ENCODE measurements around the gene PZP. TPM values are rescaled to one million over a fixed set of nuclear protein-coding genes. Genes with fewer than 3 reads are reported as not detected.

The PZP gene
- total RNA-seq, 2 donors from 2014 or later, result 0.42 to 0.57 TPM

DNA sequence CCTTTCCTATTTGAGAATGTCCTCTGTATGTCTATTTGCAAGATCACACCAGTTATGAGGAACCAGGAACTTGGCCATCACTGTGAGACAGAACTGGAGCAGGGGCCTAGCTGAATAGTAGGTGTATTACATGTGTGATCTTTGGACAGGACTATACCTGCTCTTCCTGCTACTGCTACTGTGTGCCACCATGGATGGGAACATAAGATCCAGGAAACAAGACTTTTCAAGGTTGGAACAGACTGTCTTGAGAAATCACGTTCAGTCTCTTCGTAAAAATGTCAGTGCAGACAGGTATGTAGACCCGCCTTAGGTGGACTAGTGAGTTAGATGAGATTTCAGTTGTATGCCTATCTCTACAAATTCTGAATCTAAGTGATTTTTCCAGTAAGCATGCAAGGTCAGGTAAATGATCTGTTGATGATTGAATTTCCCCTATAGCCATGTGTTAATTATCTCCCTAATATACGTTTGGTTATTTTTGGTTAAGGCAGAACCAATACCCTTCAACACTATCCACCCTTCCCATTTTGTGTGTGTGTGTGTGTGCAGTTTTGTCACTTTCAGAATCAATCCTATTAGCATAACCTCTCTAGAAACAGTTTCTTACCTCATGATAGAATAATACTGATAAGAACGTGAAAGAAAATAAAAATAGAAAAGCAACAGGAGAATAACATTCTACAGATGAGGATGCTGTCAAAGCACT, 99.5 kb downstream of the PZP start:
- DNase-seq (ENCODE audit: low spot score), result no peak
- intact Hi-C loops (cut with DNase I), result no loop called here

DNA sequence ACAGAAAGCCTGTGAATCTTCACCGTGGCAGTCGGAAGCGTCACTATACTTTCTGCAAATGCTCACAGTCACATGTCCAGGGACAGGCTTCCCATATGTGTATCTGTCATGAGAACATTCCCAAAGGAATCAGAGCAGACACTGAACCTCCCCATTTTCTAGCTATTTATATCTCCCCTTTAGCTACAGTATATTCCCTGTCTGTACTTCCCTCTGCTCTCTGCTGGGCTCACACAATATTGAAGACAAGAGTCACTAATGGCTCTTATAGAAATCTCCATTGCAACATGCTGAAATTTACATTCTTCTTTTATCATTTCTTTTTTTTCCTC, 100.7 kb downstream of the PZP start:
- intact Hi-C loops (cut with DNase I), result no loop called here
- DNase-seq (ENCODE audit: low spot score), result no peak

DNA sequence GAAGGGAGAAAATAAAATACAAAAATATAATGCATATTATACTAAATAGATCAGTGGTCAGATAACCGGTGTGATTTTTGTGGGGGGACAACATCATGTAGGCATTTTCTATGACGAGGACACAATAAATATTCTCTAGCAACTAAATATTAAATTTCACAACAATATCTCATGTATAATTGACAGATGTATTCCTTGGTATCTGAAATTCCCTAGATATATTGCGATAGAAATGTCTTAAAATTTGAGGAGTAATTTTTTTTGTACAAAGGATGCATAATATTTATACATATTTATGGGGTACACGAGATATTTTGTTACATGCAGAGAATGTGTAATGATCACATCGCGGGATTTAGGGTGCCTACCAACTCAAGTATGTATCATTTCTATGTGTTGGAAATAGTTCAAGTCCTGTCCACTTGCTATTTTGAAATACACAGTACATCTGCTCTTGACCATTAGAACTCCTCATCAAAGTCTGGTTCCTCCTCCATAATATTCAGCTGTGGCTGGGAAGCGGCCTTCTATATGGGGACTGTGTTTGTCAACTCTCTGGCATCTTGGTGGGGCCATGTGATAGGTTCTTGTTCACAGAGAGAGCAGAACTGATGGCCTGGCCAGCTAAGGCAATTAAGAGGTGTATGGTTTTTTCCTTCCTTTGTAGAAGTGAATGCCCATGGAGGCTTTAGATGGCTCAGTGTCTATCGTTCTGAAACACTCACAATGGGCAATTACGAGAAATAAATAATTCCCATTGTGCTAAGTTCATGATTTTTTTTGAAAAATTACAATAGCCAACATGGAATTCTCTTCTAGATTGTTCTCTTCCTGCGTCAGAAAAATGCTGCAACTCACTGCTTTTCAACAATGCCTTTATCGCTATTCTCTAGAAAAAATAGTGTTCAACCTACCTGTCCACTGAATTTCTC, 101.3 kb downstream of the PZP start:
- no peak for DNase-seq (ENCODE audit: low spot score)
- intact Hi-C loops (cut with DNase I), result no loop called here

DNA sequence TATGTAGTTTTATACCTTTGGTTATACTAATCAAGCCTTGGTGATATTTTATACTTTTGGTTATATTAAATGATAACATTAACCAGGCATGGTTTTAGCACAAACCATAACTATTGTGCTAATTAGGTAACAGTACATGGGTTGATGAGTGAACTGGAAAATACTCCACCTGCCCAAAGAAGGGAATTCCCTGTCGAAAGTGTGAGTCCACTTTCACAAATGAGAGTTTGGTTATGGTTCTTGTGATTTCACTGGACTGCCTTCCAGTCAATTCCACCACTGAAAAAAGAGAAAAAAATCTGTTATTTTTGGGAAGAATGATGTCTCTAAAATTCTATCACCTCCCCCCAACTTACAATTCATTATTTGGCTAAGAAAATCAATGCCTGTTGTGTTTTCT, 102.1 kb downstream of the PZP start:
- intact Hi-C loops (cut with DNase I), result no loop called here
- DNase-seq (ENCODE audit: low spot score), result no peak

DNA sequence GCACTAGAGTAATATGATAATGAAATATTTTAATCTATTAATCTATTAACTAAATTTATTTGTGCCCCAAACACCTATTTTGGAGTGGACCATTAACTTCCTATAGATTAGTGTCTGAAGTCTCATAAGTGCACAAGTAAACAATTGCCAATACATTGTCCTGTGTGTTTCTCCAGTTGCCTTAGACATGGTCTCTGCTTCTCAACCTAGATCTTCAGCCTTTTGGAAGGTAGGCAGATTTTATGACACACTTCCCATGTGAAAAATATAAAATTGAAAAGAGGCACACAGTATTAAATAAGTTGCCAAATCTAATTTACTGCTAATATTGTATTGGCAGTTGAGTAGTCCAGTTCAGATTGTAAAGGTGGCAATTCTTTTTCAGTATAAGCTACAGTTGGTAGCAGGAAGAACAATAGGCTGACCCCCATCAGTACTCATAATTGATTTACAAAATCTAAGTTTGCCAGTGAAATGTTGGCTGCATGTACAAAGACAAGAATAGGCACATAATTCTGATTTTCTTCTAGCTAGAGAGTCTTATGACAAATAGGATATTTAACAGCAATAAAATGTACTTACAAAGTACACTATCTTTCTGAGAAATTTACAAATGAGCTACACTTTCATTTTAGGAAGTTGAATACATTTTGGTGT, 103.3 kb downstream of the PZP start:
- no peak for DNase-seq (ENCODE audit: low spot score)
- intact Hi-C loops (cut with DNase I), result no loop called here

DNA sequence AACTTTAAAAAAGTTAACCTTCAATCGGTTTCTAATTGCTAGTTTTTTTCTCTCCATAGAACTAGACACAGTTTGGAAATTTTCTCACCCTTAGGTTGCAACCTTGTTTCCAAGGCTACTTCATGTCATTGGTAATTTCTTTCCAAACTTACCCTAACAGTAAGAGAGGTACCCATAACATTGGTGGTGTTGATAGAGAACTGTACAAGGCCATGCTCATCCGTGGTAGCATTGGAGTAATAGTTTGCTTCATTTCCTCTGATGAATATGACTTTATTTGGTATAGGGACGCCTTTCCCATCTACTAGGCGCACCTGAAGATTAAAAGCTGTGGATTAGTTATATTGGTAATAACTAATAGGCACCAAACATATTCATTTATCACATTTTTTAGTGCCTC, 104.1 kb downstream of the PZP start:
- DNase-seq (ENCODE audit: low spot score), result no peak
- intact Hi-C loops (cut with DNase I), result no loop called here

DNA sequence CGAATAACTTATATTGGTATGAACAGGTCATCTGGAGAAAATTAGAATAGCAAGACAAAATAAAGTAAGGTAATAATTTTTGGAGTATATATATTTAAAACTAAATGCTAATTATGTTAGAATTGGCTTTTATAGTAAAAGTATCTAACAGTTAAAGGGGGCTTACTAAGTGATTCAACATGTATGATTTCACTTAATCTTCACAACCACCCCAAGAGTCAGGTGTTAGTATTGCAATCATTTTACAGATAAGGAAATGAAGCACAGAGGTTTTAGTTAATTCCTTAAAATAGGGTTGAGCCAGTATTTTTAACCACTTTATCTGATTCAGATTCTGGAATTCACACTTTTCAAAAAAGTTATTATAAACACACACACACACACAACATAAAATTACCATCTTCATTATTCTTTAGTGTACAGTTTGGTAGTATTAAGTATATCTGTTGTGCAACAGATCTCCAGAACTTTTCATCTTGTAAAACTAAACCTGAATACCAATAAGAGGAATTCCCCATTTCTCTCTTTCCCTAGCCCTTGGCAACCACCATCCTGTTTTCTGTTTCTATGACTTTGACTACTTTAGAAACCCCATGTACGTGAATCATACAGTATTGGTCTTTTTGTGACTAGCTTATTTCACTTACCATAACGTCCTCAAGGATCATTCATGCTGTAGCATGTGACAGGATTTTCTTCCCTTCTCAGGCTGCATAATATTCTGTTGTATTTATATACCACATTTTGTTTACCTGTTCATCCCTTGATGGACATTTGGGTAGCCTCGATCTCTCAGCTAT, 104.9 kb downstream of the PZP start:
- intact Hi-C loops (cut with DNase I), result no loop called here
- DNase-seq (ENCODE audit: low spot score), result no peak

DNA sequence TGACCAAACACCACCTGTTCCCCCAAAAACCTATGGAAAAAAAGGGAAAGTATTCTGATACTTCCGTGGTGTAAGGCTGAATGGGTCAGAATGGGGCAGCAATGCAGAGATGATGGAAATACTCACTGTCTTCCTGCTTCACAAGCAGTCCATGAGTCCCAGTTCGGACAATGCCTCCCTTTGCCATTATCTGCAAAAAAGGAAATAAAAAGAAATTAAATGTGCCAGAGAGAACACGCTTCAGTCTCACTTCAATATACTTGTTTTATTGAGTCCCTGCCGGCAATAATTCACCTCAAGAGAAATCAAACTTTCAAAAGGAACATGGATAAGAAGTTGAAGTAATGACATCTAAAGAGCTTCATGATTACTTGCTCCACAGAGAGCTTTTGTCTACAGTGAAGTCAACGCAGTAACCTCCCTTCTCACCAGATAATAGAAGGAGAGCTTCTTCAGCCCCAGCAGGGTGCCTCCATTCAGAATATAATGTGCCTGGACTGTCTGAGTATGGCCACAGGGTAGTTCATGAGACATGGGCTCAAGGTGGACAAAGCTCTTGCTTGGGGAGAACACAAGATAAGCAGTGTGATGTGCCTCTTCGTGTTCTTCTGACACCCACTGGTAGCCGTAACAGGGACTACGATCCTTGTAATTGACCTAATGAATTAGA, 107.0 kb downstream of the PZP start:
- no peak for DNase-seq (ENCODE audit: low spot score)
- intact Hi-C loops (cut with DNase I), result no loop called here

DNA sequence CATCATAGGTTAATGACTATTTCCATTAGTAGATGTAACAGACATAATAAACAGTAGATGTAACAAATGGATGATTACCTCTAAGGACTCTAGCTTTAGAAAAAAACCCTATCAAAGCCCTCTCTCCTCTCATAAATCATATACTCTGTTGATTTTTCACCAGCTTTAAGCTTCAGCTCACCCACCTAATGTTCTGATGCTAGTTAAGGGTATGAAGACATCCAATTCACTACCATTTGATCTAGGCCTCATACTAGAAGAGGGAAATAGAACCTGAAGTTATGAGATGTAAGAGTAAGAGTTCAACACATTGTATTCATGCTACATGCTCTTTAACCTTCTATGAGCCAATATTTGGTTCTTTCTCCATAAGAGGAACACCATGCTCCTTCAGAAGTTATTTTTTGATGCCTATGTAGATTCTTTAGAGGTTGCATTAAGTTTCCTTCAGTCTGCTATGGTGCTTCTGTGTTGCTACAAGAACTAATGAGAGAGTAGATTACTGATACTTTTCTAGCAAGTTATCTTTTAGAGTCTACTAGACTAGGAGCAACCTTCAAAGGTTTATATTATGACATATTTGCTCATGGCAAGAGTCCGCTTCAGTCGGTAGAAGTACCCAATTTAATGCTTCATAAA, 108.5 kb downstream of the PZP start:
- DNase-seq (ENCODE audit: low spot score), result no peak
- intact Hi-C loops (cut with DNase I), result no loop called here

Small RNA genes lying within 50 kb of the gene (microRNA-seq; reads per million reads assigned to microRNA genes)
- gene MIR1244-3 (ENCODE audit: borderline microRNAs expressed in 2 of 2), result 0 reads per million in 2 donors

Other genes starting within 250 kb of the PZP start
- 1 to 10 TPM; 1.1 to 2.7 TPM for gene KLRG1, start 218.8 kb downstream of the PZP start, total RNA-seq
- 1,000 to 10,000 TPM in 1 of 2 donors, 100 to 1,000 TPM in 1; 831 to 1,306 TPM for gene A2M, start 92.5 kb downstream of the PZP start, total RNA-seq